ENCODE results near the gene CCL8. TPM values are rescaled to one million over a fixed set of nuclear protein-coding genes. Genes with fewer than 3 reads are reported as not detected.

The CCL8 gene
- total and polyA plus RNA-seq, 2 of the 4 experiments (the other 2 are of a cell fraction), result not detected

DNA sequence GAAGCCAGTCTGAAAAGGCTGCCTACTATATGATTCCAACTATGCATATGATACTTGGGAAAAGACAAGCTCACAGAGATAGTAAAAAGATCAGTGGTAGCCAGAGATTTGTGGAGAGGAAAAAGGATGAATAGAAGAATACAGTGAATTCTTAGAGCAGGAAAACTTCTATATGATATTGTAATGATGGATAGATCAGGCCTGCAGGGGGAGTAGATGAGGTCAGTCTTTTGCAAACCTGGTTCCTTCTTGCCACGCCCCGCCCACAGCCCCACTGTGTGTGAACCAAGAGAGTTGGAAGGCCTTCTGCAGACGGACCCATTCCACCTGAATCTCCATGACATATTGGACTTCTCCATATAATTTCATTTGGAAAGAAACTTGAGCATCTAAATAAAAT lies 761 bp upstream of the CCL8 start:
- Histone ChIP-seq H3K4me1 (ENCODE audit: control insufficient read depth, insufficient read depth, low read length) (peaks cover 3% of the 10 kb centered on the region; the same call in 1 of the 2 replicates), H2BK5ac (ENCODE audit: low read depth, low read length, poor library complexity, severe bottlenecking) (no peak overlapping the region), H4K5ac (ENCODE audit: low read depth, low read length) (no peak overlapping the region), H3K4ac (ENCODE audit: low read depth, low read length) (no peak overlapping the region), H2BK20ac (ENCODE audit: low read depth, low read length) (no peak overlapping the region), H2AK5ac (ENCODE audit: low read depth, low read length) (no peak overlapping the region), H3K56ac (ENCODE audit: extremely low read depth, insufficient read depth, low read length) (no peak overlapping the region), H3K9me1 (ENCODE audit: insufficient read depth, low read length) (no peaks in the 10 kb centered on the region), H2AFZ (replicated peaks; ENCODE audit: low read length, poor library complexity) (no peak overlapping the region), H3K27me3 (ENCODE audit: control insufficient read depth, insufficient read depth, low read length) (no peaks in the 10 kb centered on the region; the same call in 1 of the 2 replicates), H3K4me2 (ENCODE audit: low read depth, low read length) (no peak overlapping the region), H3K9me3 (ENCODE audit: control insufficient read depth, insufficient read depth, low read length) (no peaks in the 10 kb centered on the region), H2AK9ac (replicated peaks; ENCODE audit: low read depth, low read length, poor library complexity) (no peak overlapping the region), H4K20me1 (ENCODE audit: insufficient read depth, low read length) (no peaks in the 10 kb centered on the region), H4K8ac (ENCODE audit: low read depth in 2 of 2, low read length in 2 of 2) (no peak overlapping the region), H2BK120ac (ENCODE audit: low read depth, low read length) (no peak overlapping the region), H3K9ac (ENCODE audit: low read depth, low read length) (no peak overlapping the region), H2BK15ac (ENCODE audit: low read depth, low read length) (no peak overlapping the region), H3K27ac (ENCODE audit: insufficient read depth, low read length) (no peak overlapping the region), H3K79me1 (ENCODE audit: low read depth in 1 of 2, low read length in 2 of 2) (no peaks in the 10 kb centered on the region), H4K91ac (ENCODE audit: insufficient read depth, low read depth, low read length) (no peak overlapping the region), H3K14ac (replicated peaks; ENCODE audit: low read depth, low read length) (no peak overlapping the region), H3K18ac (ENCODE audit: low read depth, low read length) (no peak overlapping the region), H3K36me3 (ENCODE audit: control insufficient read depth, insufficient read depth, low read length) (no peaks in the 10 kb centered on the region), H3K4me3 (ENCODE audit: insufficient read depth, low read depth, low read length) (no peak overlapping the region), H3K23ac (ENCODE audit: low read depth, low read length) (no peak overlapping the region)
- in situ Hi-C loops (cut with MboI; ENCODE audit: low sequenced_read_pairs), result no loop called here
- BruUV-seq (replicated peaks), result no TSS peak
- POLR2A ChIA-PET (ENCODE audit: unreplicated experiment), result no interaction called here
- no peak for ATAC-seq (ENCODE audit: low read depth)
- CTCF ChIA-PET, result no interaction called here
- dilution Hi-C loops (cut with HindIII; ENCODE audit: low sequenced_read_pairs, unreplicated experiment), result no loop called here
- TF ChIP-seq RFX5 (IDR thresholded peaks at IDR 0.05; ENCODE audit: low read depth, low read length), result no peak
- no peak for TF ChIP-seq SMC3 (IDR thresholded peaks at IDR 0.05; ENCODE audit: low read depth, low read length)
- no peak for TF ChIP-seq RCOR1 (IDR thresholded peaks at IDR 0.05; ENCODE audit: insufficient replicate concordance, low read length)
- TF ChIP-seq MAFK (IDR thresholded peaks at IDR 0.05; ENCODE audit: low read depth, low read length), result no peak
- no peak for TF ChIP-seq POLR2A (IDR thresholded peaks at IDR 0.05; ENCODE audit: low read depth, low read length)
- no peak for TF ChIP-seq NFE2L2 (IDR thresholded peaks at IDR 0.05; ENCODE audit: low read depth, low read length)
- TF ChIP-seq RAD21 (IDR thresholded peaks at IDR 0.05; ENCODE audit: low read length), result no peak
- no peak for TF ChIP-seq CTCF (conservative IDR thresholded peaks at IDR 0.05; ENCODE audit: low read depth, low read length)
- no peak for TF ChIP-seq USF2 (IDR thresholded peaks at IDR 0.05; ENCODE audit: low read depth, low read length)
- no peak for TF ChIP-seq ELK1 (IDR thresholded peaks at IDR 0.05; ENCODE audit: borderline replicate concordance, low read depth, low read length)
- DNase-seq, result no peak
- WGBS, 2 experiments (ENCODE audit: extremely low coverage in 2 of 2, insufficient read length in 1 of 2), result no CpG with 5 or more reads among the region's 3 CpGs
- intact Hi-C loops (cut with micrococcal nuclease), result no loop called here

Measured in IMR-90 (cell line).